Measurements from ENCODE around the gene PVALEF. TPM values are rescaled to one million over a fixed set of nuclear protein-coding genes. Genes with fewer than 3 reads are reported as not detected.

Gene PVALEF
- total RNA-seq, 1 donor from 2014 or later, result not detected

- no peak for DNase-seq (ENCODE audit: low read depth, low spot score)
Measured at GRCh38 chr17:81128774-81129173, 36.5 kb upstream of the PVALEF start.

- no peak for DNase-seq (ENCODE audit: low read depth, low spot score)
Measured at GRCh38 chr17:81129289-81129688, 36.0 kb upstream of the PVALEF start.

GRCh38 chr17:81129711-81130367, 35.5 kb upstream of the PVALEF start:
- no peak for DNase-seq (ENCODE audit: low read depth, low spot score)

GRCh38 chr17:81130385-81131361, 34.6 kb upstream of the PVALEF start:
- DNase-seq (ENCODE audit: low read depth, low spot score), result no peak

GRCh38 chr17:81131486-81132196, 33.7 kb upstream of the PVALEF start:
- no peak for DNase-seq (ENCODE audit: low read depth, low spot score)

GRCh38 chr17:81132197-81132540, 33.1 kb upstream of the PVALEF start:
- no peak for DNase-seq (ENCODE audit: low read depth, low spot score)

GRCh38 chr17:81132770-81133723, 32.3 kb upstream of the PVALEF start:
- DNase-seq (ENCODE audit: low read depth, low spot score), result no peak

GRCh38 chr17:81134064-81134781, 31.1 kb upstream of the PVALEF start:
- DNase-seq (ENCODE audit: low read depth, low spot score), result no peak

- no peak for DNase-seq (ENCODE audit: low read depth, low spot score)
Measured at GRCh38 chr17:81135505-81136278, 29.6 kb upstream of the PVALEF start.

- DNase-seq (ENCODE audit: low read depth, low spot score), result no peak
Measured at GRCh38 chr17:81136366-81136765, 28.9 kb upstream of the PVALEF start.

- no peak for DNase-seq (ENCODE audit: low read depth, low spot score)
Measured at GRCh38 chr17:81137248-81137647, 28.1 kb upstream of the PVALEF start.

- DNase-seq (ENCODE audit: low read depth, low spot score), result no peak
Measured at GRCh38 chr17:81138083-81138482, 27.2 kb upstream of the PVALEF start.

- DNase-seq (ENCODE audit: low read depth, low spot score), result no peak
Measured at GRCh38 chr17:81138500-81138899, 26.8 kb upstream of the PVALEF start.

GRCh38 chr17:81139428-81139827, 25.9 kb upstream of the PVALEF start:
- no peak for DNase-seq (ENCODE audit: low read depth, low spot score)

GRCh38 chr17:81140018-81140417, 25.3 kb upstream of the PVALEF start:
- no peak for DNase-seq (ENCODE audit: low read depth, low spot score)

- DNase-seq (ENCODE audit: low read depth, low spot score), result no peak
Measured at GRCh38 chr17:81140695-81141094, 24.6 kb upstream of the PVALEF start.

GRCh38 chr17:81142301-81143199, 22.8 kb upstream of the PVALEF start:
- DNase-seq (ENCODE audit: low read depth, low spot score), result peak; percentile 27

GRCh38 chr17:81143200-81143527, 22.1 kb upstream of the PVALEF start:
- DNase-seq (ENCODE audit: low read depth, low spot score), result no peak
